H1 (cell line): ENCODE data around the gene PRKG2. TPM values are rescaled to one million over a fixed set of nuclear protein-coding genes. Genes with fewer than 3 reads are reported as not detected.

Experiments
- ASH2L ChIP-seq: fragments of 200-600, 300-600 bp; sonication (generic); IDR thresholded peaks from one replicate; pipeline ENCODE4 v1.7.1; 2017; ENCODE audit warnings: low read length
- GTF2F1 ChIP-seq: IDR thresholded peaks from 2 replicates; pipeline ENCODE4 v1.6.1; 2012; ENCODE audit warnings: low read depth, low read length, improper control_type of control experiment, borderline replicate concordance
- KDM4A ChIP-seq: IDR thresholded peaks from one replicate; pipeline ENCODE4 v1.7.1; 2012; ENCODE audit warnings: low read depth, mild to moderate bottlenecking, moderate library complexity, low read length, inconsistent platforms; ENCODE audit not compliant: severe bottlenecking
- POU5F1 ChIP-seq: IDR thresholded peaks from 2 replicates; pipeline ENCODE4 v1.6.1; 2011; ENCODE audit warnings: low read depth, mild to moderate bottlenecking, low read length, moderate library complexity
- RXRA ChIP-seq: IDR thresholded peaks from 2 replicates; pipeline ENCODE4 v1.6.1; 2011; ENCODE audit warnings: low read depth, mild to moderate bottlenecking, low read length, moderate library complexity; ENCODE audit not compliant: insufficient read depth
- SAP30 ChIP-seq: fragments of 300-600 bp; sonication (generic); IDR thresholded peaks from 2 replicates; pipeline ENCODE4 v1.7.1; 2012; ENCODE audit warnings: low read length, moderate library complexity, mild to moderate bottlenecking, inconsistent platforms; ENCODE audit not compliant: insufficient read depth, insufficient replicate concordance
- SIRT6 ChIP-seq: IDR thresholded peaks from one replicate; pipeline ENCODE4 v1.7.1; 2012; ENCODE audit warnings: low read length, inconsistent platforms
- YY1 ChIP-seq: IDR thresholded peaks from 2 replicates; pipeline ENCODE4 v1.6.1; 2011; ENCODE audit warnings: low read depth, mild to moderate bottlenecking, low read length
- polyA plus RNA-seq, 7 experiments: library from polyadenylated mRNA; depleted of rRNA in 3 of 7; stranded (reverse) in 5 of 7; unstranded in 2 of 7; fragments of >200 nt in 5 of 7; fragments of 200-250 nt in 2 of 7; gene quantifications; 1 replicate in 5 of 7; 2 replicates in 1 of 7; 4 replicates in 1 of 7; pipeline versions ENCODE4 v1.2.1 to v1.2.3, GENCODE V29; 2011 to 2013; ENCODE audit warnings: missing spikeins in 2 of 7, mixed read lengths in 2 of 7
- total RNA-seq: library from RNA; stranded (reverse); fragmentation: NEBNext Ultra II Directional; extraction: Animal tissue kit (Norgen Biotek cat#: 25700); gene quantifications from 2 replicates; pipeline ENCODE4 v1.2.1, GENCODE V29; 2021
- TF ChIP-seq, protein P1 (sequence below): fragments of 300-600 bp; sonication (generic); IDR thresholded peaks from 2 replicates; pipeline ENCODE4 v1.7.1; 2012; ENCODE audit warnings: low read length, moderate library complexity, mild to moderate bottlenecking, inconsistent platforms; ENCODE audit not compliant: insufficient replicate concordance
- TF ChIP-seq, protein P2 (sequence below): IDR thresholded peaks from 2 replicates; pipeline ENCODE4 v1.6.1; 2011; ENCODE audit warnings: low read length, improper control_type of control experiment

Gene PRKG2
- total and polyA plus RNA-seq, 2 of the 8 experiments (the other 6 are each of a cell fraction or from before 2014, with no cell fraction given), result 0.45 to 1.2 TPM

DNA sequence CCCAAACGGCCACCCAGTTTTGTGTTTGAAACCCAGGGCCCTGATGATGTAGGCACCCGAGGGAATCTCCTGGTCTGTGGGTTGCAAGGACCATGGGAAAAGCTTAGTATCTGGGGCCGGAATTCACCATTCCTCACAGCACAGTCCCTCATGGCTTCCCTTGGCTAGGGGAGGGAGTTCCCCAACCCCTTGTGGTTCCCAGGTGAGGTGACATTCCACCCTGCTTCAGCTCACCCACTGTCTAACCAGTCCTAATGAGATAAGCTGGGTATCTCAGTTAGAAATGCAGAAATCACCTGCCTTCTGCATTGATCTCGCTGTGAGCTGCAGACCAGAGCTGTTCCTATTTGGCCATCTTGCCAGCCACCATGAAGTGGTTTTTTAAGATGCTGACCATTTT is 84.0 kb downstream of the PRKG2 start (continued):
- TF ChIP-seq, protein P1, sequence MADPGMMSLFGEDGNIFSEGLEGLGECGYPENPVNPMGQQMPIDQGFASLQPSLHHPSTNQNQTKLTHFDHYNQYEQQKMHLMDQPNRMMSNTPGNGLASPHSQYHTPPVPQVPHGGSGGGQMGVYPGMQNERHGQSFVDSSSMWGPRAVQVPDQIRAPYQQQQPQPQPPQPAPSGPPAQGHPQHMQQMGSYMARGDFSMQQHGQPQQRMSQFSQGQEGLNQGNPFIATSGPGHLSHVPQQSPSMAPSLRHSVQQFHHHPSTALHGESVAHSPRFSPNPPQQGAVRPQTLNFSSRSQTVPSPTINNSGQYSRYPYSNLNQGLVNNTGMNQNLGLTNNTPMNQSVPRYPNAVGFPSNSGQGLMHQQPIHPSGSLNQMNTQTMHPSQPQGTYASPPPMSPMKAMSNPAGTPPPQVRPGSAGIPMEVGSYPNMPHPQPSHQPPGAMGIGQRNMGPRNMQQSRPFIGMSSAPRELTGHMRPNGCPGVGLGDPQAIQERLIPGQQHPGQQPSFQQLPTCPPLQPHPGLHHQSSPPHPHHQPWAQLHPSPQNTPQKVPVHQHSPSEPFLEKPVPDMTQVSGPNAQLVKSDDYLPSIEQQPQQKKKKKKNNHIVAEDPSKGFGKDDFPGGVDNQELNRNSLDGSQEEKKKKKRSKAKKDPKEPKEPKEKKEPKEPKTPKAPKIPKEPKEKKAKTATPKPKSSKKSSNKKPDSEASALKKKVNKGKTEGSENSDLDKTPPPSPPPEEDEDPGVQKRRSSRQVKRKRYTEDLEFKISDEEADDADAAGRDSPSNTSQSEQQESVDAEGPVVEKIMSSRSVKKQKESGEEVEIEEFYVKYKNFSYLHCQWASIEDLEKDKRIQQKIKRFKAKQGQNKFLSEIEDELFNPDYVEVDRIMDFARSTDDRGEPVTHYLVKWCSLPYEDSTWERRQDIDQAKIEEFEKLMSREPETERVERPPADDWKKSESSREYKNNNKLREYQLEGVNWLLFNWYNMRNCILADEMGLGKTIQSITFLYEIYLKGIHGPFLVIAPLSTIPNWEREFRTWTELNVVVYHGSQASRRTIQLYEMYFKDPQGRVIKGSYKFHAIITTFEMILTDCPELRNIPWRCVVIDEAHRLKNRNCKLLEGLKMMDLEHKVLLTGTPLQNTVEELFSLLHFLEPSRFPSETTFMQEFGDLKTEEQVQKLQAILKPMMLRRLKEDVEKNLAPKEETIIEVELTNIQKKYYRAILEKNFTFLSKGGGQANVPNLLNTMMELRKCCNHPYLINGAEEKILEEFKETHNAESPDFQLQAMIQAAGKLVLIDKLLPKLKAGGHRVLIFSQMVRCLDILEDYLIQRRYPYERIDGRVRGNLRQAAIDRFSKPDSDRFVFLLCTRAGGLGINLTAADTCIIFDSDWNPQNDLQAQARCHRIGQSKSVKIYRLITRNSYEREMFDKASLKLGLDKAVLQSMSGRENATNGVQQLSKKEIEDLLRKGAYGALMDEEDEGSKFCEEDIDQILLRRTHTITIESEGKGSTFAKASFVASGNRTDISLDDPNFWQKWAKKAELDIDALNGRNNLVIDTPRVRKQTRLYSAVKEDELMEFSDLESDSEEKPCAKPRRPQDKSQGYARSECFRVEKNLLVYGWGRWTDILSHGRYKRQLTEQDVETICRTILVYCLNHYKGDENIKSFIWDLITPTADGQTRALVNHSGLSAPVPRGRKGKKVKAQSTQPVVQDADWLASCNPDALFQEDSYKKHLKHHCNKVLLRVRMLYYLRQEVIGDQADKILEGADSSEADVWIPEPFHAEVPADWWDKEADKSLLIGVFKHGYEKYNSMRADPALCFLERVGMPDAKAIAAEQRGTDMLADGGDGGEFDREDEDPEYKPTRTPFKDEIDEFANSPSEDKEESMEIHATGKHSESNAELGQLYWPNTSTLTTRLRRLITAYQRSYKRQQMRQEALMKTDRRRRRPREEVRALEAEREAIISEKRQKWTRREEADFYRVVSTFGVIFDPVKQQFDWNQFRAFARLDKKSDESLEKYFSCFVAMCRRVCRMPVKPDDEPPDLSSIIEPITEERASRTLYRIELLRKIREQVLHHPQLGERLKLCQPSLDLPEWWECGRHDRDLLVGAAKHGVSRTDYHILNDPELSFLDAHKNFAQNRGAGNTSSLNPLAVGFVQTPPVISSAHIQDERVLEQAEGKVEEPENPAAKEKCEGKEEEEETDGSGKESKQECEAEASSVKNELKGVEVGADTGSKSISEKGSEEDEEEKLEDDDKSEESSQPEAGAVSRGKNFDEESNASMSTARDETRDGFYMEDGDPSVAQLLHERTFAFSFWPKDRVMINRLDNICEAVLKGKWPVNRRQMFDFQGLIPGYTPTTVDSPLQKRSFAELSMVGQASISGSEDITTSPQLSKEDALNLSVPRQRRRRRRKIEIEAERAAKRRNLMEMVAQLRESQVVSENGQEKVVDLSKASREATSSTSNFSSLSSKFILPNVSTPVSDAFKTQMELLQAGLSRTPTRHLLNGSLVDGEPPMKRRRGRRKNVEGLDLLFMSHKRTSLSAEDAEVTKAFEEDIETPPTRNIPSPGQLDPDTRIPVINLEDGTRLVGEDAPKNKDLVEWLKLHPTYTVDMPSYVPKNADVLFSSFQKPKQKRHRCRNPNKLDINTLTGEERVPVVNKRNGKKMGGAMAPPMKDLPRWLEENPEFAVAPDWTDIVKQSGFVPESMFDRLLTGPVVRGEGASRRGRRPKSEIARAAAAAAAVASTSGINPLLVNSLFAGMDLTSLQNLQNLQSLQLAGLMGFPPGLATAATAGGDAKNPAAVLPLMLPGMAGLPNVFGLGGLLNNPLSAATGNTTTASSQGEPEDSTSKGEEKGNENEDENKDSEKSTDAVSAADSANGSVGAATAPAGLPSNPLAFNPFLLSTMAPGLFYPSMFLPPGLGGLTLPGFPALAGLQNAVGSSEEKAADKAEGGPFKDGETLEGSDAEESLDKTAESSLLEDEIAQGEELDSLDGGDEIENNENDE, result no peak
- no peak for TF ChIP-seq KDM4A
- no peak for TF ChIP-seq YY1
- TF ChIP-seq ASH2L, result no peak
- TF ChIP-seq SIRT6, result no peak
- no peak for TF ChIP-seq SAP30
- no peak for TF ChIP-seq RXRA
- TF ChIP-seq GTF2F1, result no peak
- TF ChIP-seq POU5F1, result no peak
- TF ChIP-seq, protein P2, sequence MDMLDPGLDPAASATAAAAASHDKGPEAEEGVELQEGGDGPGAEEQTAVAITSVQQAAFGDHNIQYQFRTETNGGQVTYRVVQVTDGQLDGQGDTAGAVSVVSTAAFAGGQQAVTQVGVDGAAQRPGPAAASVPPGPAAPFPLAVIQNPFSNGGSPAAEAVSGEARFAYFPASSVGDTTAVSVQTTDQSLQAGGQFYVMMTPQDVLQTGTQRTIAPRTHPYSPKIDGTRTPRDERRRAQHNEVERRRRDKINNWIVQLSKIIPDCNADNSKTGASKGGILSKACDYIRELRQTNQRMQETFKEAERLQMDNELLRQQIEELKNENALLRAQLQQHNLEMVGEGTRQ, result no peak
